GM19351 (cell line): ENCODE measurements around the gene GRB2.
"Not testable (repeated sequence)": the region's sequence is repeated elsewhere in the genome, so short reads cannot be mapped to it uniquely, and the experiment has no call there.

Experiments used
- ATAC-seq: cut with Tn5 transposase; IDR thresholded peaks from one replicate; pipeline ENCODE4 v1.9.1; 2021; ENCODE audit warnings: mild to moderate bottlenecking, moderate library complexity; ENCODE audit not compliant: unreplicated experiment

The GRB2 gene

DNA sequence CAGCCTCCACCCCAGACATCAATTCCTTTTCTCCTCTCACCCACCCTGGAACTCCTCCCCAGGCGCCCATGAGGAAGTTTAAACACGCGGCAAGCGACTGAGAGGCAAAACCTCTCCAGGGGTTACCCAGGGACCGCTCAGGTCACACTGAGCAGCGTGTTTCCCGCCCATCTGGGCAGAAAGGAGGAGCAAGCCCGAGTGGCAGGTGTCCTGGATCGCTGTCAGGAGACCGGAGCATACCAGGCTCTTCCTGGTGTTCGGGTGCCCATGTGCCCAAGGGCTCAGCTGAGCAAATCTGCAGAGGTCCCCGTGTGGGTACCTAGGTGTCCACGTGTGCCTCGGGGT is 116.7 kb downstream of the GRB2 start:
- ATAC-seq = peak; percentile 20

DNA sequence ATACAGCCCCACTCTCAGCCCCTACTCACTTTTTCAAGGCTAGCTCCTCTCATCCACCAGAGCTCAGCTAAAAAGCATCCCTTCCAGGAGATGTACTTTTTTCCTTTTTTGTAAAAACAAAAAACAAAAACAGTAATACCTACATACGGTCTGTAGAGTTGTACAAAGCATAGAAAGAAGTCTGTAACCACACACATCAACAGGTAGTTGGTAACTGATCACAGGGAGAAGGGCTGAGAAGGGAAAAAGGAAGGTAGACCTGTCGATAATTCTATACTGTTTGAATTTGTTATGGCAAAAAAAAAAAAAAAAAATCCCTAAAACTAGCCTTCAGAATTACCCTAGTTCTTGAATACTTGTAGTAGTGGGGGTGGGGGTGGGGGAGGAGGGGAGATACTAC is 117.1 kb downstream of the GRB2 start:
- ATAC-seq = no peak

DNA sequence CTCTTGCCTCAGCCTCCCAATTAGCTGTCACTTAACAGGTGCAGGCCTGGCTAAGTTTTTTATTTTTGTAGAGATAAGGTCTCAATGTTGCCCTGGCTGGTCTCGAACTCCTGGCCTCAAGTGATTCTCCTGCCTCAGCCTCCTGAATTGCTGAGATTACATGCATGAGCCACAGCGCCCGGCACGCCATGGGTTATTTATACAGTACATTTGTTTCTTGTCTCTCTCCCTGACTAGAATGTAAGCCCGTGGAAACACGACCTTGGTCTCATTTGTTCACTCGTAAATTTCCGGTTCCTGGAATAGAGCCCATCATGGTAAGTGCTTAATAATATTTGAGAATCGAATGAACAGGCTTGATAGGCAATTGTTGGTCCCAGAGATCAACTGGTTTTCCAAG is 118.3 kb downstream of the GRB2 start:
- no peak for ATAC-seq

DNA sequence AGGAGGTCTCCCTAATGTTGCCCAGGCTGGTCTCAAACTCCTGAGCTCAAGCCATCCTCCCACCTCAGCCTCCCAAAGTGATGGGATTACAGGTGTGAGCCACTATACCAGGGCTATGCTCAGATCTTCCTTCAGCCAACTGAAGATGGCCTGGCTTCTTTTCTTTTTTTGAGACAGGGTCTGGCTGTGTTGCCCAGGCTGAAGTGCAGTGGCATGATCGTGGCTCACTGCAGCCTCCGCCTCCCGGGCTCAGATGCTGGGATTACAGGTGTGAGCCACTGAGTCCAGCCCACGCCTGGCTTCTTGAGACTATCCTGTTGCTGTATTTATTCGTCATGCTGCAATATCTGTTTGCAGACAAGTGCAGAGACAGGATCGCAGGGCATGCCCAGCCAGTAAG is 120.4 kb downstream of the GRB2 start:
- ATAC-seq = no peak

DNA sequence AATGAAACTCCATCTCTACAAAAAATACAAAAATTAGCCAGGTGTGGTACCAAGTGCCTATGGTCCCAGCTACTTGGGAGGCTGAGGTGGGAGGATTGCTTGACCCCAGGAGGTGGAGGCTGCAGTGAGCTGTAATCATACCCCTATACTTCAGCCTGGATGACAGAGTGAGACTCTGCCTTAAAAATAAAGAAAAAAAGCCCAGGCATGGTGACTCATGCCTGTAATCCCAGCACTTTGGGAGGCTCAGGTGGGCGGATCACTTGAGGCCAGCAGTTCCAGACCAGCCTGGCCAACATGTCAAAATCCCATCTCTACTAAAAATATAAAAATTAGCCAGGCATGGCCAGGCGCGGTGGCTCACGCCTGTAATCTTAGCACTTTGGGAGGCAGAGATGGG is 125.3 kb downstream of the GRB2 start:
- not testable (repeated sequence) for ATAC-seq

DNA sequence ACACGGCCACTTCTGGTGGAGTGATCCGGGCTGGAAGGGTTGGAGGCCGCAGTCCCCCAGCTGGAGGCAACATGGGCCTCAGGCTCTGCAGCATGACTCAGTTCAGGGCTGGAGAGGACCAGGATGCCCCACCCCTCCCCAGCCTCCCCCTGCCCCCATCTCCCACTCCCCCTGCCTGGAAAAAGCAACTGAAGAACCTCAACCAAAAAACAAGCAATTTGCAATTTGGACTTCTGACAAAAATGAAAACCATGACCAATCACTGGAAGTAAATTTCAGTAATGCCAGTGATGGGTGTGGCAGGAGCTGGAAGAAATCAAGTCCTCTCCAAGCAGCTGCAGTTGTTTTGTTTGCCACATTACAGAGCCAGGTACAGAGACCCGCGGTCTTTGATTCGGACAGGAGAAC is 127.8 kb downstream of the GRB2 start:
- no peak for ATAC-seq

DNA sequence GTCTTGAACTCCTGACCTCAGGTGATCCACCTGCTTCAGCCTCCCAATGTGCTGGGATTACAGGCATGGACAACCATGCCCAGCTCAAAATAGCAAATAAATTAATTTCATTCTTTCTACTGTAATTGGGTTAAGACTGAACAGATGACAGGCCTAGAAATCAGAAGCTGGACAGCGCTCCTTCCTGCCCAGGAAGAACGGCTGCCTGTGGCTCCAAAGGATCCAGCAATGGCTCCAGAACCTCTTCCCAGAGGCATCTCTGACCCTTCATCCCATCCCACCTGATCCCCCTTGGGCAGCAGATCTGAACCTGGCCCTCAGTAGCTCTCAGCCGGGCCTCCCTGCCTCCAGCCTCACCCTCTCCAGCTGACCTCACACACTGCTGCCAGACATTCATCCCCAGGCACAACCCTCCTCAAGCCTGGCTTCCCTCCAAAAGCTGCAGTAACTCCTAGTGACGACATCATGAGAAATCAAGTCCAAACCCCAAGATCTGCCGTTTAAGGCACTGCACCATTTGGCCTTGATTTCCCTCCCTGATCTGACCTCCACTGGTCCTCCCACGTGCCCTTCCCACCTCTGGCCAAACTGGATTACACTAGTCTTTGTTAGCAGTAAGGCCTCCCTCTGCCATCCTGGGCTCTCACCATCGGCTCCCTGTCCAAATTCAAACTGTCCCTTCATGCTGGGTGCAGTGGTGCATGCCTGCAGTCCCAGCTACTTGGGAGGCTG is 131.3 kb downstream of the GRB2 start:
- ATAC-seq = no peak

DNA sequence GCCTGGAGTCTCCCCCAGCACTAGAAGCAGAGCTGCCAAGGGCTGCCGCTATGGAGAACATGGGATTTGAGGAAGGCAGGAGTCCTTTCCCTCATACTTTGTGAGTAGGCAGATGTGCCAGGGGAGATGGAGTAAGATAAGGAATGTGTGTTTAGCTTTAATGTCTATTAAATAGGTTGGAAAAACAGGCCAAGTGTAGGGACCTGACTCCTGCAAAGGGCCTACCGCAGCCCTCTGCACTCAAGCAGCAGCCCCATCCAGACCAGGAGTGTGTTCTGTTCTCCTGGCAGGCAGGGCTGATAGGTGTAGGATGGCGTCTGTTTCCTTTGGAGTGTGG is 132.7 kb downstream of the GRB2 start:
- ATAC-seq = no peak

DNA sequence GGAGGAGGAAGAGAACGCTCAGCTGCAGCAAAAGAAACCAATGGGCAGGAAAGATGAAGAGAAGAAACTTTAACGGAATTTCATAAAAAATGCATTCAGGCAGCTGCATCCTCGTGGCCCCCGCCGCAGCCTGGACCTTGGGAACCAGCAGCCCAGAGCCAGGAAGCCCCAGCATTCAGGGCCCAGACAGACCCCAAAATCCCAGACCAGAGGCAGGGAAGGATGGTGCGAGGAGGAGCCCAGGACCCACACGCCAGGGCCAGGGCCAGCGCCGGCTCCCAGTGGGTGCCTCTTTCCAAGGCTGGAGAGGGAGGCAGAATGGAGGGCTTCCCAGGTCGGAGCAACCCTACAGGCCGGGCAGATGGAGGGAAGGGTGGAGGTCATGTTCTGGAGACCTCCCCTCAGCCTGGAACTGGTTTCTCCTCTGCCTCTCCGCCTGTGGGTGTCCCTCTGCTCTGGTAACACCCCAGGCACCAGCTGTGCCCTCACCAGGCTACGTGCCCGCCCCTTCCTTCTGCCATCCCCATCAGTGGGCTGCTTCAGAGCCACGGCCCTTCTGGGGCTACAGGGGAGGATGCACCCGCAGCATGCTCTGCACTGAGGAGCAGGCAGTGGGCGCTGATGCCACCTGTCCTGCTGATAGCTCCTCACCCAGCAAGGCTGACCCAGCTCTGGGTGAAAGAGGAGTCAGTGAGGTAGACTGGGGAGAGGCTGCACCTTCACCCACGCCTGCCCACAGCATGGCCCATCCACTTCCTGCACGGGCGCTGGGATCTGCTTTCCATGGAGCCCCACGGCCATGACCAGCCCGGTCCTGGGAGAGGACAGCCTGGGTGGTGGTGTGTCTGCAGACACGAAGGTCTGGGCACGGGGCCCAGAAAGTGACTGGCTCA is 133.3 kb downstream of the GRB2 start:
- ATAC-seq = no peak

DNA sequence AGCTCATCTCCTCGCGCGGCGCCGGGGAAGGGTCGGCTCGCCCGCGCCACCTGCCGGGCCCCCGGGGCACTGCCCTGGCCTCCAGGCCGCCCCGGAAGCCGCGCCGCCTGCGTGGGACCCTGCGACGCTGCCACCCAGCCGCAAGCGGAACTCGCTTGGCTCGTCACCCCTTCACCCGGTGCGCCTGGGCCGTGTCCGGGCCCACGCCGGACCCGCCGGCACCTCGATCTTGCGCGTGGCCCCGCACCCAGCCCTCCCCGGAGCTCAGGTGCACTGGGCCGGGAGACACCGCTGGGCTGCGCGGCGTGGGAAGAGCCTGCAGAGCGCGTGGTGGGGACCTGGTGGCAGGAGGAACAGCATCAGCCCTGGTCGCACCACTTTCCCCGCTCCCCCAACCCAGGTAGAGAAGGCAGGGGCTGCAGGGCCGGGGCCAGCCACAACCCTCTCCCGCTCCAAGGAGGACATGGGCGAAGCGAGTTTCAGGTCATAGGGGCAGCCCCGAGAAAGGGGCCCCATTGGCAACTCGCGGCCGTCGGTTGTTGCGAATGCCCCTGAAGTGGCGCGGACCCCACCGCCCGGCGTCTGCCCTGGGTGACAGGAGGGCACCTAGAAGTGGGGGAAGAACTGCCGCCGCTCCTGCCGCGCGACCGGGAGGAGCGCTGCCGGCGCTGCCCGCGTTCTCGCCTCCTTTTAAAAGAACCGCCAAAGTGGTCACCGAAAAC is 134.1 kb downstream of the GRB2 start:
- peak; percentile 64 for ATAC-seq

DNA sequence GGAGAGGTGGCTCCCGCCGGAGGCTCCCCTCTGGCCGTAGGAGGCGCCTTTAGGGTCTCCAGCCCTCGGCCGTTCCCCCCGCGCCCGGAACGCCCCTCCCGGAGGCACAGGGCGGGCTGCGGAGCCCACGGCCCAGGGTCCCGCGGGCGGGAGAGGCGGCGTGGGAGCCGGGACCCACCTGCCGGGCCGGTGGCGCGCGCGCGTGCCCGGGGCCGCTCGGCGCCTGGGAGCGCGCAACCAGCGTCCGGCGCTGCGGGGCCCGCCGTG is 134.6 kb downstream of the GRB2 start, which contains the start of gene MIF4GD:
MIF4GD (minus strand) TSS at position 266 of the 267 bp plus-strand sequence. CDS start 1,036 bp downstream, outside the sequence.
- ATAC-seq = peak; percentile 16

DNA sequence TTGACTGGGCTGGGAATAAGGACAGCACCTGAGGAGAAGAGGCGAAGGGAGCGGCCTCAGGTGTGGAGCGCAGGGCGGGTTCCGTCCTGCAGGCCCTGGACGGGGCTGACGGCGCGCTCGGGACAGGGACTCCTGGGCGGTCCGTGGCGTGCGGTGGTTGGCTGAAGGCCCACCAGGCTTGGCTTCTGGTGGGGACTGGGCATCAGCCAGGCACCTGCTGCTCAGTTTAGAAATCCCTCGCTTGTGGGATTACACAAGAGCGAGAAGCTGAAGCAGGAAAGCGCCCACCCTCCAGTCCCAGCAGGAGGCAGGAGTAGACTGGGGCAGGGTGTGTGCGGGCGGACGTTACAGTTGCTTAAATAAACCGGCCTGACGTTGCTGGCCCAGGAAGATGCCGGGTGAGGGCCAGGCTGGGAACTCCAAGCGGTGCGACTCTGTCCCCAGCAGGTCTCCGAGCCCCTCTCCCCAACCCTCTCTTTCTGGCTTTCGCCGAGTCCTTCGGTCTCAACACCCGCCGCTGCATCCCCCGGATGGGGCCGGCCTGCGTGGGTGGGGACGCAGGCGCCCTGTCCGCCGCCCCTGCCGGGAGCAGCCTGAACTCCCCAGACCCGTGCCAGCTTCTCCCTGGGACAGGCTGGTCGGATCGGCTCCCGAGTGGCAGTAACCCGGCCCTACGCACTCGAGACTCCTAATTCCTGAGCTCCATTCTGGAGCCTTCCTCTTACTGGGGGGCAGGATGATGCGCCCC is 135.1 kb downstream of the GRB2 start:
- peak; percentile 34 for ATAC-seq

DNA sequence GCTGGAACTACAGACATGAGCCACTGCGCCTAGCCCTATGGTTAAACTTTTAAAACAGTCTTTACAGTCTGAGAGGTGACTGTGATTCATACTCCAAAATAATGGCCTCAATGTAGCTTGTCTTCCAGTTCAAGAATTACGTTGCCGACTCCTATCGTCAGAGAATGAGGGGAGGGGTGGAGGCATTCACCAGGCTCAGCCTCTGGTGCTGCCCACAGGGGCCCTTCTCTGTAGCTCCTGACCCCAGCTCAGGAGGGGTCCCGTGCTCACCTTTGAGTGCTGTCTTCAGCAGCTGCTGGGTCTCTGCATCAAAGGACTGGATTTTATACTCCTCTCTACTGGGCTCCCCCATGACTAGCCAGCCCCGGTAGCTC is 135.6 kb downstream of the GRB2 start:
- no peak for ATAC-seq
